HuH-7.5 (cell line): ENCODE measurements around the gene GALNT12.

Experiments used
- DNase-seq: peaks from one replicate; pipeline ENCODE4 v3.0.0; 2011; ENCODE audit warnings: low spot score

GALNT12 gene

DNA sequence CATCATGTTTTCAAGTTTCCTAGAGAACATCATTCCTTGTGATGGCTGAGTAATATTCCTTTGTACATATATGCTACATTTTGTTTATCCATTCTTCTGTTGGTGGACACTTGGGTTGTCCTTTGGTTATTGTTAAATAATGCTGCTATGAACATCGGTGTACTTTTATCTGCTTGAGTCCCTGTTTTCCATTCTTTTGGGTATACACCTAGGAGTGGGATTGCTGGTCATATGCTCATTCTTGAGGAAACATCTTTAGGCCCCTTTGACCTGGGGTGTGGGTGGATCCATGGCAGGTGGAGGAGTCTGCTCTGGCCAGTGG is 25.3 kb downstream of the GALNT12 start:
- no peak for DNase-seq

DNA sequence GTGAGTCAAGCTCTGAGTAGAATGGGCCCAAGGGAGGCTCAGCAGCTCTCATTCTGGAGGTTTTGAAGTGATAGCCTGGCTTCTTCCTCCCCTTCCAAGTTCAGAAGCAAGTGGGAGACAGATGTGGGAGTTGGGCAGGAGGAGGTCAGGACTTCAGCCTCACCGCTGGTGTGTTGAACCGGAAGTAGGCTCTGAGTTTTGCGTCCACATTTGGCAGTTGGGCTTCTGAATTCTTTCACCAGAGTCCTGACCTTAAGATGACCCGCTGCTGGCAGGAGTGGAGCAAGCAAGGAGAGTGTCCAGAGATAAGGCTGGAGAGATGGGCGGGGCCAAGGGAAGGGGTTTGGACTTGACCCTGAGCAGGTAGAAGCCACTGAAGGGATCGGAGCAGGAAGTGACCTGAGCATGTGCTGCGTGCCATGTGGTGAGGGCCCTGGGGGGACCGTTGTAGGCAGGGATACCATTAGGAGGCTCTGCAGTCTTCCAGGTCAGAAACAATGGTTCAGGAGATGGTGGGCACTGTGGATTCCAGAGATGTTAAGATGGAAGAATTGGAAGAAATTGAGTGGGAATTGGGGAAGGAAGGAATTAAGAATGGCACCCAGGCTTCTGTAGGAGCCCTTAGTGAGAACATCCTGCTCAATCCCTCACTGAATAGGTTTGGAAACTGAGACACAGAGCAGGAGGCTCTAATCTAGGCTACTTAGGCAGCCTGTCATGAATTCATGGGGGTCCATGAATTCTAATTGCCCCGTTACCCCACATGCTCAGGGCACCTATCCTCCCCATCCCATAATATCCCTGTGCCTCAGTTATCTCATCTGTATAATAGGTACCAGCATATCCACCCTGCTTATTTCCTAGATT is 25.9 kb downstream of the GALNT12 start:
- DNase-seq: no peak

DNA sequence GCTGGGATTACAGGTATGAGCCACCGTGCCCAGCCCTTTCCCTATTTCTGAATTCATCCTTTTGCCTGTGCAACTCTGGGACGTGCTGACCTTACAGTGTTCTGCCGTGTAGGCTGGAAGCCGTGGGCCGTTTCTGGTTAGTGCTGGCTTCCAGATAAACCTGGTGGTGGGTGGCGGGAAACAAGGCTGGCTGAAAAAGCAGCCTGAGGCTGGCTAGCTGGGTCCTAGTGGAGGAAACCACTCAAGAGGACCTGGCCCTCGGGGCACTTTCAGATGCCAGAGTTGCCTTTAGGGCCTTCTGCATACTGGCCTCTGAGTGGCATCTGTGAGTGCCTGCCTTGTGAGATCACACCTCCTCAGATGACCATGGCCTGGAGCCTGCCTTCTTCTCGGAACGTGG is 26.9 kb downstream of the GALNT12 start:
- DNase-seq: no peak

DNA sequence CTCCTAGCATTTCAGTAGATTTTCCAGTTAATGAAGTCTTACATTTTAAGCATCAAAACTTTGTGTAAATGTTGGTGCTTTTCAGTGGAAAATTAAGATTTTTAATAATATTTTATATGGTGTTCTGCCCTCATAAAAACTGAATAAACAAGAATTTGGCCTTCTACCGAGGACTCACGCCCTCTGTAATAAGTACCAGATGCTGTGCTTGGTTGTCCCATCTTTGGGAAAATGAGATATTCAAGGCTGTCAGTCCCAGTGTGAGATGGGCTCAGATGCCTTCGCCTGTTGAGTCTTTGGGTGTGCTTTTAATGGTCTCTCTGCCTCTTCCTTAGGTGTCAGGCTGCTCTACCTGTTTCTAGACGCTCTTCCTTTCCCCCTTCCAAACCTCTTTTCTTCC is 28.7 kb downstream of the GALNT12 start:
- no peak for DNase-seq

DNA sequence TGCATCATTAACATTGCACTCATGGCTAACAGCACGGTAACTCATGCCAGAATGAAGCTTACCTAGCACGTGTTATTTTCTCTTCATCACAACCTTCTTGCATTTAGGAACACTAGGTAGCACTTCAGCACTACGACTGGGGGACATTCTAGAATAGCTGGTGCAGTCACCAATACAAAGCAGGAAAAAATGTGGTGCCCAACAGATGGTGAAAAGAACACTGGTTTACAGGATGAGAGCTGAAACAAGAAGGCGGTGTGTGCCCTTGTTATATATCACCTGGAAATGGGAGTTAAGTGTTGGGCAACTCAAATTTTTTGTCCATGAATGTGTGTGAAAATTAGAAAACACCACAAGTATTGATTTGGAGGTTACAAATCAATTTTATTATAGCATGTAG is 30.0 kb downstream of the GALNT12 start:
- DNase-seq: no peak

DNA sequence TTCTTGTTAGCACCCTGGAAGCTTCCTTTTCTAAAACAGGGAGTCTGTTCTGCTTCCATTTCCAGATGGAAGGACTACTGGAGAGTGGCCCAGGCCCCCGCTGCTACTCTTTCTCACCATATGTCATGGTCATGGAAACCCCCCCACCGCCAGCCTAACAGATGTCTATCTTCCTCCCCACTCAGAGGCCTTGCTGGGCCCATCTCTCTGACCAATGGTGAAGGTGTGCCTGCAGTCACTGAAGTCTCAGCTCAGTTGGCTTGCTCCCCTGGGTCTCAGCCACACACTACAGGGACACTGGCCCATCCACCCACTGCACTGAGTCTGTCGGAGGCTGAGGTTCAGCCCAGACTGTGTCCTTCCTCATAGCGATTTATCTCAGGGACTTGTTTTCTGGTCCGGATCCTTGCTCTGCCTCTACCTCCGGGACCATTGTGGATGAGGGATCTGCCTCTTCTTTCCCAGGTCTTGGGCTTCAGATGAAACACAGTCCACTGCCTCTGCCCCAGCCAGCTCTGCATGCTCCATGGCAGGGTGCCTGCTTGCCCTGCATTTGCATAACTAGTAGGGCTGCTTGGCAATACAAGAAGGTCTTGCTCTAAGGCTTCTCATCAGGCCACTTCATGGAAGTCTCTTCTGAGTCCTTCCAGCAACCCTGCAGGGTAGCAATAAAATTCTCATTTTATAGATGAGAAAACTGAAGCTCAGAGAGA is 30.8 kb downstream of the GALNT12 start:
- DNase-seq: no peak

DNA sequence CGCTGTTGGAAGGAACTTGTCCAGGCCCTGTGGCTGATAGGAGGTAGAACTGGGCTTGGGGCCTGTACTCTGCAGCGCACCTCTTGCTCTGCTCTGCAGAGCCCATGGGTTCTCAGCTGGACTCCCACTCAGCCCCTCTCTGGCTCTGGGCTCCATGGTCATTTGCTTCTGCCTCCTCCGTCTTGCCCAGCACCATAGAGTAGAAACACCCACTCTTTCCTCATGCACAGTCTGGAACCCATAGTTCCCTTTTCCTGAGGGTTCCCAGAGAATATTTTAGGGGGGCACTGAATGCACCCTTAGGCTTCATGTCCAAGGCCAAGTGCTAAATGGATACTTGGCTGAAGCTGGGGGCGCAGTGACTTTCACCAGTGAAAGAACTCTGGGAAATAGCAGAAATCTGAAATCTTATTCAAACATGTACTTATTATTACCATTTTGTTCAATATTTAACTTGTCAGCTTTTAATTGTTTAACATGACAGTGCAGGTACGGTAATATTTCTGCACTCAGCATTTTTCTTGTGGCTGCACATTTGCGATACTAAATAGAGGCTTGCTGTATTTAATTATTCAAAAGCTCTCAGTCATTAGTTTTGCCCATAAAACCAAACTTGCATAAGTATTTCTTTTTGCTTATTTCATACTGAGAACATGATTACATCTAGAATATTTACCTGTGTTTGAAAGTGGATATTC is 31.5 kb downstream of the GALNT12 start:
- no peak for DNase-seq

DNA sequence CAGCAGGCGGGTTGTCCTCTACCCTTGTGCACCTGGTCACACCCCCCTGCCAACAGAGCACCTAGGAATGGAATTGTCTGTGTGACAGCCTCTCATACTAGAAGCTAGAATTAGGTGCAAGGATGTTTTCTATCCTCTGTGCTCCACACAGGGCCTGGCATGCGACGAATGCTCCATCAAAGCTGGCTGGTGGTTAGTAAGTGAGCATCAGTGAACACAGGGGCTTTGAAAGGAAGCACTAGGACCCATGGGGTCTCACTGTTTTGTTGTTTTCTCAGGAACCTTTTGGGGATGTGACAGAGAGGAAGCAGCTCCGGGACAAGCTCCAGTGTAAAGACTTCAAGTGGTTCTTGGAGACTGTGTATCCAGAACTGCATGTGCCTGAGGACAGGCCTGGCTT is 32.3 kb downstream of the GALNT12 start:
- DNase-seq: no peak

DNA sequence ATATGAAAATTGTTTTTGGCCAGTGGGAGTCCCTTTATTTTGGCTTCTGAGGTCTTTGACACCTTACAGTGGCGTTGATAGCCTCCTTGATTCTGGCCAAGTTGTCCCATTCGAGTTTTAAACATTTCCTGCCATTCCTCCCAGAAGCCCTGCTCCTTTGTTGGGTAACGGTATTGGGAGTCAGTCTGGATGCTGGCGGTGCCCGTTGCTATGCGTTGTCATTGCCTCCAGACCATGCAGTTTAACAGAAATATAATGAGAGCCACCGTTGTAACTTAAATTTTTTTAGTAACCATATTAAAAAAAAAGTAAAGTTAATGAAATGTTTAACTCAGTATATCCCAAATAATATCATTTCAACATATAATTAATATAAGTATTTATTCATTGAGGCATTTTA is 35.0 kb downstream of the GALNT12 start:
- no peak for DNase-seq

DNA sequence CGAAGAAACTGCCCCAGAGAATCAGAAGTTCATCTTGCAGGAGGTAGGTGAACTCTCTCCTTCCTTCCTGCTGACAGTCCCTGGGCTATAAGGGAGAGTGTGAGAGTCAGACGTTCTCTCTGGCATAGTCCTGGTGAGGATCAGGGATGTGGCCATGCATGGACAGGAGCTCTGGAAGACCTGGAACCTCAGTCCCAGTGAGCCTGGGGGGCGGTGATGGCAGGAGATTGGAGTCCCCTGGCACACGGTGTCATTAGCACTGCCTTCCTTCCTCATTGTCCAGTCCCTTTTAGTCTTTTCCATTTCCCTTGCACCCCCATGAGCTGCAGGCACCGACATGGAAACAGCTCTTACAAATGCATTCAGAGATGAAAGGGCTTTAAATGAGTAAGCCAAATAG is 38.6 kb downstream of the GALNT12 start:
- DNase-seq: no peak

DNA sequence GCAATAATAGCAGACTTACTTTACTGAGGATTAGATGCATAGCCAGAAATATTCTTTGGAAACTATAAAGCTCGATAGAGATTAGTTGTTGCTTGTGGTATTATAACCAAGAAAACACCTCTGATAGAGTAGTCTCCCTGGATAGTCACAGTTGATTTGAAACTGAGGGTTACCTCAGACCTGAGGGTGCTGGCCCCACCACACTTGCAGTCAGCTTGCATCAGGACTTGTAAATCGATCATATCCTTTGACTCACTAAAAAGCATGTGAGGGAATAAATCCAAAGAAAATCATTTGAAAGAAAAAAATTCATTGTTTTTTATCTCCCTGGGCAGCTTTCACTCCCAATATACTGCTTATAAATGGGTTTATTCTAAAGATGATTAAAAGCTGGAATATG is 39.4 kb downstream of the GALNT12 start:
- DNase-seq: no peak

DNA sequence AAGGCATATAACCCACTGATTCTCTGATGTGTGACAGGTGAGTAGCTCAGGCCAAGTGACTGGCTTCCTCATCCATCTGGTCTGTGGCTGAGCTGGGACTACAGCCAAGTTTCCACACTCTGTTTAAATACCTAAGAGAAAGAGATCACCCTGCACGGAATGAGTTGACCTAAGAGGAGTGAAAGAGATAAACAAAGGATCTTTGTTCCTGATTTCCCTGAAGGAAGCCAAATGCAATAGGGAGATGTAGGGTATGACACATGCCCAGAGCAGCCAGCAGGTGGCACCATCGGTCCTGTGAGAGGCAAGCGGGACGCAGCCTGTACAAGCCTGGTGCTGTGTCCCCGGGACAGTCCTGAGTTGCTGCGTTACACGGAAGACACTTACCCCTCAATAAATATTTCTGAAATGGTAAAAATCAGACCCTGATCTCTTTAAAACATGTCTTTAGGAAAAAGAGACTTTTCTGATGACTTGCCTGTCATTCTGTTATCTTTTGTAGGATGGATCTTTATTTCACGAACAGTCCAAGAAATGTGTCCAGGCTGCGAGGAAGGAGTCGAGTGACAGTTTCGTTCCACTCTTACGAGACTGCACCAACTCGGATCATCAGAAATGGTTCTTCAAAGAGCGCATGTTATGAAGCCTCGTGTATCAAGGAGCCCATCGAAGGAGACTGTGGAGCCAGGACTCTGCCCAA is 41.1 kb downstream of the GALNT12 start:
- DNase-seq: peak; percentile 82

DNA sequence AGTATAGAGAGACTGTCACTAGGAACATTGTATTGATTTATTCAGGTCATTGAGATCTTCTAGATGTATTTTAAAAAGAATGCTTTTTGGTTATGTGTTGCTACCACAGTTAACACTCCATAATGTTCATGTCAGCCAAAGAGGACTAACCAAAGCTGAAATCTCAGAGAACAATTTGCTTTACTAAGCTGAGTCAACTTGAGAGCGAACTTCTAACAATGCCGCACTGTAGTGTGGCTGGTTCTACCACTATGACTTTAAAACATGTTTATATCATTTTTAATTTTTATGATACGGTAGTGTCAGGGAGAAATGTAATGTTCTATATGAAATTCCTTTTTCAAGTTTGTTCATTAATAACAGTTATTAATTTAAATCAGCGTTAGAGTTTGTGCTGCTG is 42.1 kb downstream of the GALNT12 start:
- DNase-seq: no peak

DNA sequence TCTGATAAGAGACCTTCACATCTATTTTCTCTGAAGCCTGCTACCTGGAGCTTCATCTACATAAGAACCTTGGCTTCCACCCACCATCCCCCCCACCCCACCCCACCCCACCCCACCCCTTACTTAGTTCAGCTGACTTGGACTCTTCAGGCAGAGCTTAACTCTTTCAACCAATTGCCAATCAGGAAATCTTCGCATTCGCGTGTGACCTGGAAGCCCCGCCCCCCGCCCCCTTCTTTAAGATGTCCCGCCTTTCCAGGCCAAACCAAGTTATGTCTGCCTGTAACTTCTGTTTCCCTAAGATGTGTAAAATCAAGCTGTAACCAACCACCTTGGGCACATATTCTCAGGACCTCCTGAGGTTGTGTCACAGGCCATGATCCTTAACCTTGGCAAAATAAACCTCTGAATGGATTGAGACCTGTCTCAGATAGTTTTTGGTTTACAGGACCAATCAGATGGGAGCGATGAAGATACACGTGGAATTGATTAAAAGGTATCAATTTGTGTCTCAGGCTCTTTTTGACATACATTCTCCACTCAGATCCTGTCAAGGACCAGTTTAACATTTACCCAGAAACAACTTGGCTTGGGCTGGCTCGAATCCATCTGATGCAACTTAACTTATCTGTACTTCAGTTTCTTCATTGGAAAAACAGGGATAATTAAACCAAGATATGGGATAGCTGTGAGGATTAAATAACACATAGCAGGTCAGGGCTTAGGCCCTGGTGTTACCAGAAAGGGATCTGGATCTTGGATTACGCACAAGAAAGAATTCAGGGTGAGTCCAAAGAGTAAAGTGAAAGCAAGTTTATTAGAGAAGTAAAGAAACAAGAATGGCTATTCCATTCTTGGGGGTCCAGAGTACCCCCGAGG is 43.6 kb downstream of the GALNT12 start:
- no peak for DNase-seq

DNA sequence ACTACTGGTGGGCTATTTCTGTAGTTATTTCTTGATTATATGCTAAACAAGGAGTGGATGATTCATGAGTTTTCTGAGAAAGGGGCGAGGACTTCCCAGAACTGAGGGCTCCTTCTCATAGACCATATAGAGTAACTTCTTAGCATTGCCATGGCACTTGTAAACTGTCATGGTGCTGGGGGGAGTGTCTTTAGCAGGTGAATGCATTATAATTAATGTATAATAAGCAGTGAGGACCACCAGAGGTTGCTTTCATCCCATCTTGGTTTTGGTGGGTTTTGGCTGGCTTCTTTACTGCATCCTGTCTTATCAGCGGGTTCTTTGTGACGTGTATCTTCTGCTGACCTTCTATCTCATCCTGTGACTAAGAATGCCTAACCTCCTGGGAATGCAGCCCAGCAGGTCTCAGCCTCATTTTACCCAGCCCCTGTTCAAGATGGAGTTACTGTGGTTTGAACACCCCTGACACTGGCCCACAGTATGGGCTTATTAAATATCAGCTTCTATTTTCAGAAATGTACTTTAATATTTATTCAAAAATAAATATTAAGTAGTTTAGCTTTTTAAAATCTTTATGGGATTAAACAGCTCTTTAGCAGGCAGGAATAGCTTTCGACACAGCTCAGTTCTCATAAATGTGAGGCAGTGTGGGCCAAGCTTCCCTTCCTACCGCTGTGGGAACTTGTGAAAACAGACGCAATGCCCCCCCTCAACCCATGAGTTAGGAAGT is 44.4 kb downstream of the GALNT12 start:
- DNase-seq: no peak

DNA sequence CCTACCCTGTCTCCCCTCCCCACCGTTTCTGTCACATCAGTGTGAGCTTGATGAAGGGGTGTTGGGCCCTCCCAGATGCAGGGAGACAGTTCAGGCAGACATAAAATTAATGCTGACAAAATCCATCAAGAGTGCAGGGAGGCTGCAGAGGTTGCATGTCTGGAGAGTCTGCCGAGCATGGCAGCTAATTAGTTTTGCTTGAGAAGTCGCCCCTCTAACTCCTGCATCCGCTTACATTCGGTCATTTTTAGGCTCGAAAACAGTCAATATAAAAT is 44.9 kb downstream of the GALNT12 start:
- DNase-seq: no peak

DNA sequence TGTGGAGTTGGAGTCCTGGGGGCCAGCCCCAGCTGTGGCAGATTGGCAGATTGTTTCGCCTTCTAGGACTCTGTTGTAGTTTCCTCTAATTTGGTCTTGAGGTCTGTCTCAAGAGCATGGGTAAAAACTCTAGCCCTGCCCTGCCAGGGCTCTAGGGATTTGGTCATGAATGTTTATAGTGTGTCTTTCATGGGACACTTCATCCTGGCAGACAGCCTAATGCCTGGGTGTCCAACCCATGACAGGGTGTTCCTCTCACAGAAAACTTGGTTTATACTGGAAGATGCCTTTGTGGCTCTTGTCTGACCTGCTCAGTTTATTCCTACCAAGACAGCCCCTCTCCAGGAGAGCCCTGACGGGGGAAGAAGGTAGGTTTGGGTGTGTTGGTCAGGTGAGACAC is 45.5 kb downstream of the GALNT12 start:
- no peak for DNase-seq

DNA sequence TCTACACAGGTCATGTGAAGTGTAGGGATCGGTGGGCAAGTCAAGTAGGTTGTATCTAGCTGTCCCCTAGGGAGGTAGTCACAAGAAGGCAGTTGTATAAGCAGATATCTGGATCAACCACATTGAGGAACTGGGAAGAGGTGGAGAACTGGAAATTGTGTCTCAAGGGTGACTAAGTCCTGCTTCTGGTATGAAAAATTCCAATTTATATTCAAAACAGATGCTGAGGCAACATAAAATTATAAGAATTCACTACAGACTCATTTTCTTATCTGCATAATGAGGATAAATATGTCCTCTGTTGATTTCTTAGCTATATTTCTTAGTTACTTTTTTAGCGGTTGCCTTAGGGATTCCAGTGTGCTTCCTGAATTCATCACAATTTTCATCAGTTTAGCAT is 46.8 kb downstream of the GALNT12 start:
- no peak for DNase-seq

DNA sequence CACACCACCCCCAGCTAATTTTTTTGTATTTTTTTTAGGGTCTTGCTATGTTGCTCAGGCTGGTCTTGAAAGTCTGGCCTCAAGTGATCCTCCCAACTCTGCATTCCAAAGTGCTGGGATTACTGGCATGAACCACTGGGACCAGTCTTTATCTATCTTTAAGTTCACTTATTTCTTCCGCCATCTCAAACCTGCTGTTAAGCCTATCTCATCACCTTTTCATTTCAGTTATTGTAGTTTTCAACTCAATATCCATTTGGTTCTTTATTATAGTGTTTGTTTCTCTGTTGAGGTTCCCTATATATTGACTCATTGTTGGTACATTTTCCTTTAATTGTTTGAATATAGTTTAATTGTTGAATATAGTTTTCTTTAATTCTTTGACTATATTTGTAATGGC is 48.1 kb downstream of the GALNT12 start:
- no peak for DNase-seq

DNA sequence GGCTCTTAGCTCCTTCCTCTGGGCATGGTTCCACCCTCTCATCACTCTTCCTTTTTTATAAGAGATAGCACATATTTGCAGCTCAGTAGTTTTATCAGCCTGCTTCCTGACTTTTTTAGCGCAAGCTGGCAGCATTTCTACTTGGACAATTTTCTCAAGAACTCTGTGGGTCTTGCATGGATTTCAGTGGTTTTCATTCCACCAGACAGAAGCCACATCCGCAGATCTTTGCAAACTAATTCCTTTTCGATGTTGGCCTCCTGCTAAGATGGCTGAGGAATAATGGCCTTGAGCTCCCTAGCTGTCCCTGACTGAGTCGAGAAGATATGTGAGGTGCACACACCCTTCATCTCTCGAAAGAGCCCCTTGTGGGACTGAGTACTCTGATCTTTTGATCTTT is 49.5 kb downstream of the GALNT12 start:
- no peak for DNase-seq

DNA sequence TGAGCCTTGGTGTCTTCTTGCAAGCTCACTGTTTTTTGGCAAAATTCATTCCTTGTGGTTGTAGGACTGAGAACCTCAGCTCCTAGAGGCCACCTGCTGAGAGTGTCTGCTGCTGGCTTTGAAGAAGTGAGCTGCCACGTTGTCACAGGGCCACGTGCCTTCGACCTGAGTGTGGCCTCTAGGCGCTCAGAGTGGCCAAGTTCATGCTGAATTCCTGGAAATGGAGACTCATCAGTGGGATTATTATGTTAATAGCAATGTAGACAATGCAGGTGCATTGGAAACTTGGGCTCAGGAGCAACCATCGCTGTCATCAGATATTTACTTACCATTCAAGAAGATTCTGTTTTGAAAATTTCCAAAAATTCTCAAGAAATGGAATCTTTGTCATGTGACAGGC is 52.5 kb downstream of the GALNT12 start:
- no peak for DNase-seq
